Activated T-cell treated with anti-CD3 and anti-CD28 coated beads, Interleukin-2, amount 50 U/mL, for 72 hours (primary cell): ENCODE measurements around the gene MTG1. TPM values are rescaled to one million over a fixed set of nuclear protein-coding genes. Genes with fewer than 3 reads are reported as not detected.

Source experiments
- ATAC-seq, 2 donors: fragments of 150-1000 bp; cut with Tn5 transposase; replicated peaks in 1 of 2; 2 replicates each; pipeline ENCODE4 v1.10.0; 2021; ENCODE audit warnings: moderate library complexity in 2 of 2, mild to moderate bottlenecking in 1 of 2
- DNase-seq, 2 donors: peaks; one replicate each; pipeline ENCODE4 v3.0.0; 2021 to 2022; ENCODE audit warnings: mixed read lengths in 1 of 2
- H3K27ac Mint-ChIP-seq: one replicate; pipeline ENCODE4 v1.8.0; 2022; ENCODE audit warnings: mild to moderate bottlenecking, moderate library complexity, mixed read lengths
- H3K27me3 Mint-ChIP-seq: one replicate; pipeline ENCODE4 v1.8.0; 2022; ENCODE audit warnings: low read depth, mixed read lengths
- H3K36me3 Mint-ChIP-seq, 2 donors: one replicate each; pipeline ENCODE4 v1.8.0; 2022; ENCODE audit warnings: mixed read lengths in 2 of 2, mild to moderate bottlenecking in 1 of 2; ENCODE audit not compliant: insufficient read depth in 2 of 2
- H3K4me1 Mint-ChIP-seq: one replicate; pipeline ENCODE4 v1.8.0; 2022; ENCODE audit warnings: low read depth, mixed read lengths
- H3K4me3 Mint-ChIP-seq, 2 donors: one replicate each; pipeline ENCODE4 v1.8.0; 2022; ENCODE audit warnings: mild to moderate bottlenecking in 2 of 2, mixed read lengths in 2 of 2, moderate library complexity in 2 of 2
- H3K9me3 Mint-ChIP-seq, 2 donors: one replicate each; pipeline ENCODE4 v1.8.0; 2022; ENCODE audit warnings: mixed read lengths in 2 of 2
- total RNA-seq, 2 donors: library from RNA; stranded (reverse); gene quantifications; one replicate each; pipeline ENCODE4 v1.2.3, GENCODE V29; 2022

Gene MTG1
- total RNA-seq, 2 donors from 2014 or later = 58.0 to 67.2 TPM

DNA sequence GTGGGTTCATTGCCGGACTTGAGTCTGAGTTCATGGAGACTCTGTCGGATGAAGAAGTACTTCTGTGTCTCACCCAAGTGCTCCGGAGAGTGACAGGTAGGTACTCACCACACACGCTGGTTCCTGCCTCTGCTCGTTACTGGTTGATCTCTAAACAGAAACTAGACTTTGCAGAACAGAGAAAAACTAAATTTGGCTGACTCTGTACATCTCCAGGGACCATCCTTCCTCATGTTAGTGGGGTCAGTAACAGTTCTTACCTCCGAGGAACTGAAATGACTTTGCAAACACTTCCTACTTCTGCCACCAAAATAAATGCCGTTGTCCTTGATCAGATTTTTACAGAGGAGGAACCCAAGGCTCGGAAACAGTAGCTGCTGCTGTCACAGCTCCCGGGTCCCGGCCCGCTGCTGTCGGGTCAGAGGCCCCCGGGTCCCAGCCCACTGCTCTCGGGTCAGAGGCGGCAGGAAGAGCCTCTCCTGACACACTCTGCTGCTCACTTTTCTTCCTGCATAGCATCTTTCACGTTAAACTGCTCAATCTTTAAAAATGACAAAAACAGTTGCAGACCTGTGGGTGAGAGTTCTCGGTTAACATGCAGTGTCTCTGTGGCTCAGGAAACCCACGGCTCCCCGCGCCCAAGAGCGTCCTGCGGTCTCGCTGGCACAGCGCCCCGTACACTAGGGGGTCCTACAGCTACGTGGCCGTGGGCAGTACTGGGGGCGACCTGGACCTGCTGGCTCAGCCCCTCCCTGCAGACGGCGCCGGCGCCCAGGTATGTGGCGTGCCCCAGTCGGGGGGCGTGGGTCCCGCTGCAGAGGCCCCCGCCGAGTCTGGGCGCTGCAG lies 4.8 kb upstream of the MTG1 start:
- H3K4me1 Mint-ChIP-seq = peaks cover 44% of the 10 kb centered on the region
- ATAC-seq = peak; percentile 45 to 58
- peaks cover 0 to 3% of the 10 kb centered on the region in 2 donors for H3K36me3 Mint-ChIP-seq
- H3K9me3 Mint-ChIP-seq = no peaks in the 10 kb centered on the region
- peak; percentile 42 to 45 for DNase-seq
- H3K27me3 Mint-ChIP-seq = no peaks in the 10 kb centered on the region
- H3K27ac Mint-ChIP-seq = peak overlapping the region; percentile 88
- peak overlapping the region; percentile 85 to 87 for H3K4me3 Mint-ChIP-seq

DNA sequence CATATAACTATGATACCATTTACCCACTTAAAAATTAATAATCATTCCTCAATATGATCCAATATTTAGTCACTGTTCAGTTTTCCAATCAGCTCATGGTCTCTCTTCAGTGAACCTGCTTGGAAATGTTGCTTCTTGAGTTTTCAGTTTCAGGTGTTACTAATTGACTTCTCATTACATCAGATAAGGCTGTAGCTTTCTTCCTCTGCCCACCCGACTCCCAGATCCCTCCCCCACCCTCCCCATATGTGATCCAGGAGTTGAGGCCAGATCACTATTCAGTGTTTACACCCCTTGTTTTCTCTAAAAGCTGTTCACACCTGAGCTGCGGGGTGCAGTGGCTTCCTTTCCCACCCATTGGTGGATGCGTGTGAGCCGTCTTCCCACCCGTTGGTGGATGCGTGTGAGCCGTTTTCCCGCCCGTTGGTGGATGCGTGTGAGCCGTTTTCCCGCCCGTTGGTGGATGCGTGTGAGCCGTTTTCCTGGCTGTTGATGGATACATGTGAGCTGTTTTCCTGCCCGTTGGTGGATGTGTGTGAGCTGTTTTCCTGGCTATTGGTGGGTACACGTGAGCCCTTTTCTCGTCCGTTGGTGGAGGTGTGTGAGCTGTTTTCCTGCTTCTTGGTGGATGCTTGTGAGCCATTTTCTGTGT lies 3.2 kb upstream of the MTG1 start:
- ATAC-seq (peak in 1 of 2 donors; percentile 2), DNase-seq (no peak)
- H3K4me3 Mint-ChIP-seq = peak overlapping the region; percentile 85 to 87
- no peaks in the 10 kb centered on the region for H3K27me3 Mint-ChIP-seq
- peaks cover 0 to 7% of the 10 kb centered on the region in 2 donors for H3K36me3 Mint-ChIP-seq
- peaks cover 54% of the 10 kb centered on the region for H3K4me1 Mint-ChIP-seq
- peak overlapping the region; percentile 97 for H3K27ac Mint-ChIP-seq
- H3K9me3 Mint-ChIP-seq = no peaks in the 10 kb centered on the region

GRCh38 chr10:133391249-133391635 lies 2.7 kb upstream of the MTG1 start:
- ATAC-seq (no peak), DNase-seq (no peak)
- Mint-ChIP-seq H3K27me3 (no peaks in the 10 kb centered on the region), H3K27ac (peak overlapping the region; percentile 97), H3K4me1 (peaks cover 57% of the 10 kb centered on the region), H3K9me3 (no peaks in the 10 kb centered on the region), H3K4me3 (peak overlapping the region; percentile 85 to 87), H3K36me3 (peaks cover 0 to 7% of the 10 kb centered on the region in 2 donors)

- ATAC-seq = peak; percentile 27 to 30
- Mint-ChIP-seq H3K9me3 (no peaks in the 10 kb centered on the region), H3K27me3 (no peaks in the 10 kb centered on the region), H3K27ac (peak overlapping the region; percentile 97), H3K36me3 (peaks cover 0 to 7% of the 10 kb centered on the region in 2 donors), H3K4me3 (peak overlapping the region; percentile 85 to 87), H3K4me1 (peaks cover 57% of the 10 kb centered on the region)
- peak; percentile 60 to 63 for DNase-seq
These were observed 2.0 kb upstream of the MTG1 start for GRCh38 chr10:133391761-133392518.

DNA sequence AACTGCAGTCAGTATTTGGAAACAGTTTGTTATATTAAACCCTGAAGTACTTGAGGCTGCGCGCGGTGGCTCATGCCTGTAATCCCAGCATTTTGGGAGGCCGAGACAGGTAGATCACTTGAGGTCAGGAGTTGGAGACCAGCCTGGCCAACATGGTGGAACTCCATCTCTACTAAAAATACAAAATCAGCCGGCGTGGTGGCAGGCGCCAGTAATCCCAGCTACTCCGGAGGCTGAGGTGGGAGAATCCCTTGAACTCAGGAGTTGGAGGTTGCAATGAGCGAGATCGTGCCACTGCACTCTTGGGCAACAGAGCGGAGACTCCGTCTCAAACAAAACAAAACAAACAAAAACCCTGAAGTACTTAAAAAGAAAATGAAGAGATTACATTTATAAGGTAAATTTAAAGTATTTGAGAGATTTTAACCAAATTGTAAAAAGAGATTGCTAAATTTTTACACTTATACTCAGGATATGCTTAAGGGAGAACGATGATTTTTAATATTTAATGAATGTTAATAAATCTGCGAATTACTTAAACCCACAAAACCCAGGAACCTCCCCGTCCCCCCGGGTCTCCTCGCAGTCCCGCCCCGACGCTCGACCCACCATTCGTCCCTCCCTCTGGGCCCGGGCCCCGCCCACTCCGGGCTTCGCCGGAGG lies 425 bp upstream of the MTG1 start:
- Mint-ChIP-seq H3K4me3 (peak overlapping the region; percentile 97 to 99), H3K27me3 (no peaks in the 10 kb centered on the region), H3K9me3 (no peaks in the 10 kb centered on the region), H3K36me3 (peaks cover 2 to 12% of the 10 kb centered on the region in 2 donors), H3K4me1 (peaks cover 56% of the 10 kb centered on the region), H3K27ac (peak overlapping the region; percentile 89)
- ATAC-seq = no peak
- no peak for DNase-seq

DNA sequence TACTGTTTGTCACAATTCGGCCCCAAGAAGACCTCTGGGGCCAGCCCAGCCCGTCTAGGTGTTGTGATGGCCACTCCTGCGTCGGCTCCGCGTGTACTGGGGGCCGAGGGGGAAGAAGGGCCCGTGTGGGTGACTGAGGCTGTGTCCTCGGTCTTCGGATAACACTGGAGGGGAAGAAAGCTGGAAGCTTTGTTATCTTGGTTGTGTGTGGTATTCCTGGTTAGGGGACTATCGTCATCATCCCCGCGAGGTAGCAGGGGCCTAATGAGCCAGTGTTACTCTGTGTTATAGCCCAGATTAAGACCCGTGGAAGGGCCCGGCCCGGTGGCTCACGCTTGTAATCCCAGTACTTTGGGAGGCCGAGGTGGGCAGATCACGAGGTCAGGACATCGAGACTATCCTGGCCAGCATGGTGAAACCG lies 854 bp downstream of the MTG1 start:
- Mint-ChIP-seq H3K4me1 (peaks cover 49% of the 10 kb centered on the region), H3K4me3 (peak overlapping the region; percentile 97 to 99), H3K27ac (peak overlapping the region; percentile 98), H3K36me3 (peaks cover 2 to 12% of the 10 kb centered on the region in 2 donors), H3K9me3 (no peaks in the 10 kb centered on the region), H3K27me3 (no peaks in the 10 kb centered on the region)
- DNase-seq (no peak), ATAC-seq (no peak)

DNA sequence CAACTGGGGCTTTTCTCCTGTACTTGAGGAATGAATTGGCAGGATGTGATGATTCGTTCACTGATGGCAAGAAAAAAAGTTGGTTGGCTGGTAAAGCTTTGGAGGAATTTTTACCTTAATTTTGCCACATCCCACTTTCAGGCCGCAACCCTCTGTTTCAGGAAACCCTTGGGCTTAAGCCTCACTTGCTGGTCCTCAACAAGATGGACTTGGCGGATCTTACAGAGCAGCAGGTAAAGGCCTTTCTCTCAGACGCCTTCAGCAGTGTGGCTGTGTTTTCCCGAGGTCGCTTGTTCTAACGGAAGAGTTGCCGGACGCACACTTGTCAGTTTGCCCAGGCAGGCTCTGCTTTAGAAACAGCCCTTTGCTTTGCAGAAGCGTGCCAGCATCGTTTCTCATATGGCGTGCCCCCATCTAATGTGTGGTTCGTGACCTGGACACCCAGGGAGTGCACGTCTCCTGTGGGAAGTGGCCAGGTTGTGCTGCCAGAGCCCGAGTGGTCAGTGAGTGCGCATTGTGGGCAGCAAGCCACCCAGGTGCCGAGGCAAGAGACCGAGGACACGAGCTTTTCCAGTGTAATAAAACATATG lies 2.2 kb downstream of the MTG1 start:
- H3K4me3 Mint-ChIP-seq = peak overlapping the region; percentile 97 to 99
- H3K9me3 Mint-ChIP-seq = no peaks in the 10 kb centered on the region
- H3K27ac Mint-ChIP-seq = peak overlapping the region; percentile 98
- no peaks in the 10 kb centered on the region for H3K27me3 Mint-ChIP-seq
- DNase-seq (no peak), ATAC-seq (no peak)
- peaks cover 5 to 15% of the 10 kb centered on the region in 2 donors for H3K36me3 Mint-ChIP-seq
- H3K4me1 Mint-ChIP-seq = peaks cover 51% of the 10 kb centered on the region

GRCh38 chr10:133397938-133398337 lies 4.0 kb downstream of the MTG1 start:
- Mint-ChIP-seq H3K27me3 (no peaks in the 10 kb centered on the region), H3K4me1 (peaks cover 46% of the 10 kb centered on the region), H3K9me3 (no peaks in the 10 kb centered on the region), H3K36me3 (peaks cover 7 to 18% of the 10 kb centered on the region in 2 donors), H3K4me3 (no peak overlapping the region), H3K27ac (no peak overlapping the region)
- no peak for ATAC-seq
- DNase-seq = no peak

DNA sequence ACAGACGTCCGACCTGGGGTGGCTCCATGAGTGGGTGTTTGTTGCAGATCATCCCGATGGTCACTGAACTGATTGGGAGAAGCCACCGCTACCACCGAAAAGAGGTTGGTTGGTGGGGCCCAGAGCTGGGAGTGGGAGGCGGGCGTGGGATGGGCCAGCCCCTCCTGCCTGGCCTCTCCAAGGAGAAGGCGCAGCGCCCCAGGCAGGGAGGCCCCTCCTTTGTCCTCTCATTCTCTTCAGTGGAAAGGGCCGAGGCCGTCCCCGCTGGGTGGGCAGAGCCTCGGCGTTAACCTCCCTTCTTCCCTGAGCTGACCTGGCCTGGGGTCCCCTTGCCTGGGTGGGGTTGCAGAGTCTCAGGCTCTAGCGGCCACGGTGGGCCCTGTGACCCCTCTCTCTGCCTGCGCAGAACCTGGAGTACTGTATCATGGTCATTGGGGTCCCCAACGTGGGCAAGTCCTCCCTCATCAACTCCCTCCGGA lies 5.2 kb downstream of the MTG1 start:
- ATAC-seq (no peak), DNase-seq (no peak)
- Mint-ChIP-seq H3K4me1 (peaks cover 39% of the 10 kb centered on the region), H3K4me3 (no peak overlapping the region), H3K9me3 (no peaks in the 10 kb centered on the region), H3K27me3 (no peaks in the 10 kb centered on the region), H3K36me3 (peaks cover 10 to 27% of the 10 kb centered on the region in 2 donors), H3K27ac (no peak overlapping the region)

- Mint-ChIP-seq H3K27ac (peak overlapping the region; percentile 56), H3K27me3 (no peaks in the 10 kb centered on the region), H3K9me3 (no peaks in the 10 kb centered on the region), H3K4me3 (peak overlapping the region in 1 of 2 donors; percentile 44), H3K4me1 (peaks cover 43% of the 10 kb centered on the region), H3K36me3 (peaks cover 14 to 35% of the 10 kb centered on the region in 2 donors)
- ATAC-seq (peak; percentile 59 to 63), DNase-seq (no peak)
These were observed 6.9 kb downstream of the MTG1 start for GRCh38 chr10:133400624-133401424.

DNA sequence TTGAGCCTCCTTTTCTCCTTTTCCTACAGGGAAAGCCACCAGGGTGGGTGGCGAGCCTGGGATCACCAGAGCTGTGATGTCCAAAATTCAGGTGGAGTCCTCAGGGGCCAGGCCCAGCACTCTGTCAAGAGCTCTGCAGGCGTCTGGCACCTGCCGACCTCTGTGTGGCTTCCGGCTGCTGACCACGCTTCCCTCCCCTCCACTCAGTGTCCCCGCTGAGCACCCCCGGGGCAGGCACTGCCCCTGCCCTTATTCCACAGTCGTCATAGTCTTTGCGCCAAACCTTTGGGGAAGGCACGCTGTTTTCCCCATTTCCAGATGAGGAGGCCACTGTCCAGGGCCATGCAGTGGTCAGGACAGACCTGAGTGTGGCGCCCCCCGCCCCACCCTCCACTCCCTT lies 7.5 kb downstream of the MTG1 start:
- DNase-seq = no peak
- peaks cover 14 to 35% of the 10 kb centered on the region in 2 donors for H3K36me3 Mint-ChIP-seq
- H3K27me3 Mint-ChIP-seq = no peaks in the 10 kb centered on the region
- no peaks in the 10 kb centered on the region for H3K9me3 Mint-ChIP-seq
- H3K27ac Mint-ChIP-seq = peak overlapping the region; percentile 12
- H3K4me3 Mint-ChIP-seq = no peak overlapping the region
- ATAC-seq = peak in 1 of 2 donors; percentile 14
- H3K4me1 Mint-ChIP-seq = peaks cover 47% of the 10 kb centered on the region
